Epithelial cell of esophagus (primary cell): ENCODE measurements around the gene SMAD5.

Experiments used
- DNase-seq: peaks from one replicate; pipeline ENCODE4 v3.0.0; 2010; ENCODE audit warnings: low read depth
- H3K4me3 ChIP-seq: 2 replicates; pipeline ENCODE4 v1.5.1; 2011; ENCODE audit warnings: mild to moderate bottlenecking, low read length, control low read depth
- CTCF ChIP-seq: IDR thresholded peaks from 2 replicates; pipeline ENCODE4 v1.5.1; 2011; ENCODE audit warnings: low read depth, mild to moderate bottlenecking, low read length, control low read depth, inconsistent platforms; ENCODE audit not compliant: insufficient read depth; ENCODE audit errors: missing control alignments

The SMAD5 gene

GRCh38 chr5:136188859-136189258, 56.2 kb downstream of the SMAD5 start:
- H3K4me3 ChIP-seq, result no peak overlapping the region
- DNase-seq, result no peak
- no peak for TF ChIP-seq CTCF

- H3K4me3 ChIP-seq, result no peak overlapping the region
- no peak for TF ChIP-seq CTCF
- no peak for DNase-seq
These were observed 57.6 kb downstream of the SMAD5 start for GRCh38 chr5:136190091-136190720.

GRCh38 chr5:136190904-136191303, 58.3 kb downstream of the SMAD5 start:
- TF ChIP-seq CTCF, result no peak

GRCh38 chr5:136191304-136192014, 58.8 kb downstream of the SMAD5 start:
- TF ChIP-seq CTCF, result no peak
- H3K4me3 ChIP-seq, result peak overlapping the region; percentile 44
- DNase-seq, result peak; percentile 71

More at GRCh38 chr5:136190904-136191303, 58.3 kb downstream of the SMAD5 start:
- DNase-seq, result no peak
- no peak overlapping the region for H3K4me3 ChIP-seq

- DNase-seq, result peak; percentile 21
- TF ChIP-seq CTCF, result no peak
- peak overlapping the region; percentile 44 for H3K4me3 ChIP-seq
These were observed 59.4 kb downstream of the SMAD5 start for GRCh38 chr5:136192015-136192525.

GRCh38 chr5:136192526-136193321, 60.1 kb downstream of the SMAD5 start, which contains the start of gene SMIM32:
Gene SMIM32 (minus strand): TSS chr5:136193162. CDS start chr5:136192524, 638 bp downstream.
- H3K4me3 ChIP-seq, result peak within 1 kb of the TSS; percentile 44
- no peak for TF ChIP-seq CTCF
- peak; percentile 28 for DNase-seq
